Measurements from ENCODE around the gene CD200R1L. TPM values are rescaled to one million over a fixed set of nuclear protein-coding genes. Genes with fewer than 3 reads are reported as not detected.

CD200R1L gene
- total and polyA plus RNA-seq, 2 of the 13 experiments (the other 11 are each of a cell fraction or from before 2014, with no cell fraction given) = not detected

DNA sequence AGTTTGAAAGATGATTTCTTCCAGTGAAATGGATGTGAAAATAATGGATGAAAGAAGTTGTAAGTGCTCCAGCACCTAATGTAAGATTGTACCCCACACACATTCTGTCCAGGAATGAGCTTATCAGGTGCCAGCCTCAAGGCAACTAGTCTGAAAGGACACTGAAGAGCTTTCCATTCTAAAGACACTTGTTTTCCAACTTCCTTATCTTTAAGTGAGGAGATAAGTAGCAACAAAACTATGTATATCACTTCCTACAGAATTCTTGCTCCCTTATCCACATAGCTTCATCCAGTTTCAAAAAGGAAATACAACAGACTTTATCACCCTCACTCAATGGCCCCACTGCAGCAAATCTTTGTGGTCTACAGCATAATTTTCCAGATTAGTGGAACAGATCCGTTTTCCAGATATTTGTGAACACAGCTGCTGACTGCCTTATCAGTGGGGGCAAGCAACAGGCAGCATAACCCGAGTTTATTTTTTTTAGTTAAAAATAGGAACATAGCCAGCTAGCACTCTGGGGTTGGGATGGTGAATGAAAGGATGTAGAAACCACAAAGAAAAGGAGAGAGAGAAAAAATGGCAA lies 60.6 kb downstream of the CD200R1L start:
- no TSS peak for BruUV-seq (replicated peaks)
- H3K4me2 ChIP-seq (ENCODE audit: low read depth, low read length) = no peak overlapping the region
- no peaks in the 10 kb centered on the region for H3K79me2 ChIP-seq (ENCODE audit: insufficient read depth, low read length)
- H3K9me3 ChIP-seq (ENCODE audit: low read length) = peaks cover 6% of the 10 kb centered on the region; the same call in 1 of the 2 replicates
- H3K4me1 ChIP-seq (ENCODE audit: insufficient read depth, low read length) = no peaks in the 10 kb centered on the region
- no peak overlapping the region for H3K9ac ChIP-seq (ENCODE audit: insufficient read depth, low read depth, low read length)
- no peak overlapping the region for H3K27ac ChIP-seq (ENCODE audit: extremely low read length, insufficient read depth, low read length)
- ChIA-PET POLR2A (no interaction called here), CTCF (ENCODE audit: low intra/inter-chr PET ratio, low total read pairs) (no interaction called here)
- no peaks in the 10 kb centered on the region; a peak in 1 of 5 replicates for H3K27me3 ChIP-seq (ENCODE audit: control insufficient read depth in 1 of 2, insufficient read depth in 2 of 2, low read length in 2 of 2)
- no peak overlapping the region for H3K4me3 ChIP-seq (replicated peaks in 1 of 3; ENCODE audit: insufficient read depth in 1 of 3, low read depth in 2 of 3, low read length in 3 of 3)
- DNase-seq (ENCODE audit: low spot score) (no peak), ATAC-seq (no peak), FAIRE-seq (no peak)
- no peak overlapping the region for H2AFZ ChIP-seq (ENCODE audit: low read length)
- in situ Hi-C loops (cut with HindIII; ENCODE audit: extremely low pct_ligation_motif_present, low pct_unique_long_range_greater_than_20kb) (no loop called here), intact Hi-C loops (cut with micrococcal nuclease; ENCODE audit: unreplicated experiment) (no loop called here)
- no peaks in the 10 kb centered on the region for H4K20me1 ChIP-seq (ENCODE audit: insufficient read depth, low read length)
- WGBS (ENCODE audit: low lambda C conversion rate) = 0% methylated on average over 2 of the region's 2 CpGs
- H3K36me3 ChIP-seq (replicated peaks in 1 of 2; ENCODE audit: control insufficient read depth in 1 of 2, insufficient read depth in 2 of 2, low read length in 2 of 2) = no peaks in the 10 kb centered on the region
- TF ChIP-seq CBFB (CRISPR knock-in tag; IDR thresholded peaks at IDR 0.05) (no peak), ZNF737 (CRISPR knock-in tag; IDR thresholded peaks at IDR 0.05; ENCODE audit: borderline replicate concordance) (no peak), MAF1 (CRISPR knock-in tag; IDR thresholded peaks at IDR 0.05; ENCODE audit: borderline replicate concordance) (no peak), ZBTB42 (CRISPR knock-in tag; IDR thresholded peaks at IDR 0.05) (no peak), ZNF713 (CRISPR knock-in tag; IDR thresholded peaks at IDR 0.05) (no peak), HIVEP1 (CRISPR knock-in tag; IDR thresholded peaks at IDR 0.05) (no peak), NR2F2 (IDR thresholded peaks at IDR 0.05; ENCODE audit: borderline replicate concordance, low read depth) (no peak), ZNF614 (CRISPR knock-in tag; IDR thresholded peaks at IDR 0.05; ENCODE audit: borderline replicate concordance) (no peak), KDM5B (CRISPR knock-in tag; IDR thresholded peaks at IDR 0.05; ENCODE audit: borderline replicate concordance) (no peak), KDM5A (IDR thresholded peaks at IDR 0.05; ENCODE audit: borderline replicate concordance, low read length) (no peak)
- TF ChIP-seq, protein P1, sequence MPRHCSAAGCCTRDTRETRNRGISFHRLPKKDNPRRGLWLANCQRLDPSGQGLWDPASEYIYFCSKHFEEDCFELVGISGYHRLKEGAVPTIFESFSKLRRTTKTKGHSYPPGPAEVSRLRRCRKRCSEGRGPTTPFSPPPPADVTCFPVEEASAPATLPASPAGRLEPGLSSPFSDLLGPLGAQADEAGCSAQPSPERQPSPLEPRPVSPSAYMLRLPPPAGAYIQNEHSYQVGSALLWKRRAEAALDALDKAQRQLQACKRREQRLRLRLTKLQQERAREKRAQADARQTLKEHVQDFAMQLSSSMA (CRISPR knock-in tag; IDR thresholded peaks at IDR 0.05) = no peak
- TF ChIP-seq, protein P2, sequence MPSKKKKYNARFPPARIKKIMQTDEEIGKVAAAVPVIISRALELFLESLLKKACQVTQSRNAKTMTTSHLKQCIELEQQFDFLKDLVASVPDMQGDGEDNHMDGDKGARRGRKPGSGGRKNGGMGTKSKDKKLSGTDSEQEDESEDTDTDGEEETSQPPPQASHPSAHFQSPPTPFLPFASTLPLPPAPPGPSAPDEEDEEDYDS (CRISPR knock-in tag; IDR thresholded peaks at IDR 0.05) = no peak
- TF ChIP-seq, protein P3, sequence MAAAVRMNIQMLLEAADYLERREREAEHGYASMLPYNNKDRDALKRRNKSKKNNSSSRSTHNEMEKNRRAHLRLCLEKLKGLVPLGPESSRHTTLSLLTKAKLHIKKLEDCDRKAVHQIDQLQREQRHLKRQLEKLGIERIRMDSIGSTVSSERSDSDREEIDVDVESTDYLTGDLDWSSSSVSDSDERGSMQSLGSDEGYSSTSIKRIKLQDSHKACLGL (CRISPR knock-in tag; IDR thresholded peaks at IDR 0.05) = no peak
- TF ChIP-seq, protein P4, sequence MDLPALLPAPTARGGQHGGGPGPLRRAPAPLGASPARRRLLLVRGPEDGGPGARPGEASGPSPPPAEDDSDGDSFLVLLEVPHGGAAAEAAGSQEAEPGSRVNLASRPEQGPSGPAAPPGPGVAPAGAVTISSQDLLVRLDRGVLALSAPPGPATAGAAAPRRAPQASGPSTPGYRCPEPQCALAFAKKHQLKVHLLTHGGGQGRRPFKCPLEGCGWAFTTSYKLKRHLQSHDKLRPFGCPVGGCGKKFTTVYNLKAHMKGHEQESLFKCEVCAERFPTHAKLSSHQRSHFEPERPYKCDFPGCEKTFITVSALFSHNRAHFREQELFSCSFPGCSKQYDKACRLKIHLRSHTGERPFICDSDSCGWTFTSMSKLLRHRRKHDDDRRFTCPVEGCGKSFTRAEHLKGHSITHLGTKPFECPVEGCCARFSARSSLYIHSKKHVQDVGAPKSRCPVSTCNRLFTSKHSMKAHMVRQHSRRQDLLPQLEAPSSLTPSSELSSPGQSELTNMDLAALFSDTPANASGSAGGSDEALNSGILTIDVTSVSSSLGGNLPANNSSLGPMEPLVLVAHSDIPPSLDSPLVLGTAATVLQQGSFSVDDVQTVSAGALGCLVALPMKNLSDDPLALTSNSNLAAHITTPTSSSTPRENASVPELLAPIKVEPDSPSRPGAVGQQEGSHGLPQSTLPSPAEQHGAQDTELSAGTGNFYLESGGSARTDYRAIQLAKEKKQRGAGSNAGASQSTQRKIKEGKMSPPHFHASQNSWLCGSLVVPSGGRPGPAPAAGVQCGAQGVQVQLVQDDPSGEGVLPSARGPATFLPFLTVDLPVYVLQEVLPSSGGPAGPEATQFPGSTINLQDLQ (CRISPR knock-in tag; IDR thresholded peaks at IDR 0.05) = no peak
